Hematopoietic multipotent progenitor cell treated with erythropoietin and hydrocortisone succinate and interleukin-3 and kit ligand, for 6 days (in vitro differentiated cells): ENCODE measurements around the gene ECHDC3.
A peak's percentile ranks its signal among the peaks of the same experiment; 100 is the strongest.
"Not testable (repeated sequence)": the region's sequence is repeated elsewhere in the genome, so short reads cannot be mapped to it uniquely, and the experiment has no call there.

Experiments
- DNase-seq: peaks from one replicate; pipeline ENCODE4 v3.0.0-alpha.2; 2015

The ECHDC3 gene

DNA sequence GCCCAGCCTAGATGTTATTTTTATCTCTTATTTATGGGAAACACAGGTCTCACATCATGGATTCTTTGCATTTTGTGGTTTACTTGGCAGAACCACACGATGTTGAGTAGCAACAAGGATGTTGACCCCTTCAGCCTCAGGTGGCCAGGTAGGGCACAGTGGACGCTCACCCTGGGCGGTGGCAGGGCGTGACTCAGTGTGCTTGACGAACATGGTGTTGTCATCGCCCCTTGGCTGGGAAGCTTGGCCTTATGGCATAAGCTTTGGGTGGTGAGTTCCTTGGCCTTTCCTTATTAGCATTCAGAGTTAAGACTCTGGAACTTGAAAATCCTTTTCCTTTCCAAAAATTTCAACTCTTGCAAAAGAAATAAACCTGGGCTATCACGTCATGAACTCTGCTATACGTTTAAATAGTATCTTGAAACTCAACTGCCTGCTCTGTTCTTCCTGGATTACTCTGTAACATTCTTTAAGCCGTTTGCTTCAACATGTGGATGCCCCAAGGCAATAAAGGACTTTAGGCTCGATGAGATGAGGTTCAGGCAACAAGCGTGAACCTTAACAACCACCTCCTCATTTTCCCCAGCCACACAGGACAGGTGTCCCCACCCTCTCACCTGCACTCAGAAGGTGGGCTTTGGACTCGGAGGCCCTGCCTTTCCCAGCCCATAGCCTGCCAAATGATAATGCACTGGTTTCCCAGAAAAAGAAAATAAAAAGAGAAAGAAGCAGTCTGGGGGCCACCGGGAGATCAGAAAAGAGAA, 22.5 kb upstream of the ECHDC3 start:
- DNase-seq: no peak

DNA sequence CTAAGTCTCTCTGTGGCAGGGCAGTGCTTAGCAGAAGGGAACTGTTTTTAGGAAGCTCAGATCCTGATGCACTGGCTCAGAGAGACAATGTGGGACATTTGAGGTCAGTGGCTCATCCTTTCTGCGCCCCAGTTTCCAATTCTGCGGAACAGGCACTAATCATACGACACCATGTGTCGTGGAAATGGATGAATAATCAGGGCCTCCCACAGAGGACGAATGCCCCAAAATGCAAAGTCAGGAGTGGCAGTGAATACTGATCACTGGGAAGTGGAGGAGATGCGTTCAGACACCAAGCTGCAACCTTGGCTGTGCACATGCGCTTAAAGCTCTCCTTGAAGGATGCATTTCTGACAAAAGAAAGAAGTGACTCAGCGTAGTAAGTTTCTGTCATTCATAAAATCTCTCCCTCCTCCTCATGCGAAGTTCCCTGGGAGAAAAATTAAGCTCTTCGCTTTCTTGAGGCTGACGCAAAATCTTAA, 21.9 kb upstream of the ECHDC3 start:
- DNase-seq: no peak

- DNase-seq: no peak
Measured at GRCh38 chr10:11721806-11722205, 20.4 kb upstream of the ECHDC3 start.

DNA sequence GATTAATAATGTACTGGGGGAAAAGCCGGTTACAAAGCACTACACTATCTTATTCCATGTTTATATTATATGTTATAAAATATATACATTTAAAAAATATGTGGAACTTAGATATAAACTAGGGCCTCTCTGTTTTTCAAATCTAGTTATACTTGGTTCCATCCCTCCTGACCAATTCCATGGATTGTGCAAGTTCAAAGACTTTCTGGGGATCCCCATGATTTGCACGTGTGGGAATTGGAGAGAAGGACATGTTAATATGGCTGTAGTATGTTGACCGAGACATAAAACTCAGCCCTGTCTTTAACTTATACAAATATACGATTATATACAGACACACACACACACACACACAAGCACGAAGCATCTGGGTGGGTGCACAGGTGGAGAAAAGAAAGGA, 18.8 kb upstream of the ECHDC3 start:
- DNase-seq: no peak

GRCh38 chr10:11724938-11725776, 17.0 kb upstream of the ECHDC3 start:
- DNase-seq: peak; percentile 85

- no peak for DNase-seq
Measured at GRCh38 chr10:11725912-11726311, 16.3 kb upstream of the ECHDC3 start.

GRCh38 chr10:11727563-11727962, 14.6 kb upstream of the ECHDC3 start:
- DNase-seq: no peak

DNA sequence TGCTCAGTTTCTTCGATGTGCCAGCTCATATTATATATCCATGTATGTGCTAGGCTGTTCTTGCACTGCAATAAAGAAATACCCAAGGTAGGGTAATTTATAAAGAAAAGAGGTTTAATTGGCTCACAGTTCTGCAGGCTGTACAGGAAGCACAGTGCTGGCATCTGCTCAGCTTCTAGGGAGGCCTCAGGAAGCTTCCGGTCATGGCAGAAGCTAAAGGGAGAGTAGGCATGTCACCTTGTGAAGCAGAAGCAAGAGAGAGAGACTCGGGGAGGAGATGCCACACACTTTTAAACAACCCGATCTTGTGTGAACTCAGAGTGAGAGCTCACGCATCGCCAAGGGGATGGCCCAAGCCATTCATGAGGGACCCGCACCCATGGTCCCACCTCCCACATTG, 13.8 kb upstream of the ECHDC3 start:
- no peak for DNase-seq

- DNase-seq: no peak
Measured at GRCh38 chr10:11729790-11730315, 12.3 kb upstream of the ECHDC3 start.

DNA sequence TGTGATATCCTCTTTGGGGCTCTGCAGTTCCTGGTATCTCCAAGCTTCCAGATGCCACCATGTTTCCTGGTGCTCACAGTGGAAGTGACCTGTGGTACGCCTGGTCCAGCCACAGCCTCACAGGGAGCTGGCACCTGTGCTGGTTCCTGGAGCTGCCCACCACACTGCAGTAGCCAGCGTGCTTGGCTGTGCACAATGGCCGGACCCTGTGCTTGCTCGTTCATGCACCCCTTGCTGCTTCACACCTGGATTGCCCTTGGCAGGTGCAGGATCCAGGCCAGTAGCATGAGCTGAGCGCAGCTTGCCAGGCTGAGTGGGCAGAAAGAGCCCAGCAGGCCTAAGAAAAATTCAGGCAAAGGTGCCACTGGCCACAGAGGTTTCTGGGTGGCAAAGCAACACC, 11.4 kb upstream of the ECHDC3 start:
- DNase-seq: no peak

DNA sequence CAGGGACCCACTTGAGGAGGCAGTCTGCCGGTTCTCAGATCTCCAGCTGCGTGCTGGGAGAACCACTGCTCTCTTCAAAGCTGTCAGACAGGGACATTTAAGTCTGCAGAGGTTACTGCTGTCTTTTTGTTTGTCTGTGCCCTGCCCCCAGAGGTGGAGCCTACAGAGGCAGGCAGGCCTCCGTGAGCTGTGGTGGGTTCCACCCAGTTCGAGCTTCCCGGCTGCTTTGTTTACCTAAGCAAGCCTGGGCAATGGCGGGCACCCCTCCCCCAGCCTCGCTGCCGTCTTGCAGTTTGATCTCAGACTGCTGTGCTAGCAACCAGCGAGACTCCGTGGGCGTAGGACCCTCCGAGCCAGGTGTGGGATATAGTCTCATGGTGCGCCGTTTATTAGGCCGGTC, 5.4 kb upstream of the ECHDC3 start:
- not testable (repeated sequence) for DNase-seq

DNA sequence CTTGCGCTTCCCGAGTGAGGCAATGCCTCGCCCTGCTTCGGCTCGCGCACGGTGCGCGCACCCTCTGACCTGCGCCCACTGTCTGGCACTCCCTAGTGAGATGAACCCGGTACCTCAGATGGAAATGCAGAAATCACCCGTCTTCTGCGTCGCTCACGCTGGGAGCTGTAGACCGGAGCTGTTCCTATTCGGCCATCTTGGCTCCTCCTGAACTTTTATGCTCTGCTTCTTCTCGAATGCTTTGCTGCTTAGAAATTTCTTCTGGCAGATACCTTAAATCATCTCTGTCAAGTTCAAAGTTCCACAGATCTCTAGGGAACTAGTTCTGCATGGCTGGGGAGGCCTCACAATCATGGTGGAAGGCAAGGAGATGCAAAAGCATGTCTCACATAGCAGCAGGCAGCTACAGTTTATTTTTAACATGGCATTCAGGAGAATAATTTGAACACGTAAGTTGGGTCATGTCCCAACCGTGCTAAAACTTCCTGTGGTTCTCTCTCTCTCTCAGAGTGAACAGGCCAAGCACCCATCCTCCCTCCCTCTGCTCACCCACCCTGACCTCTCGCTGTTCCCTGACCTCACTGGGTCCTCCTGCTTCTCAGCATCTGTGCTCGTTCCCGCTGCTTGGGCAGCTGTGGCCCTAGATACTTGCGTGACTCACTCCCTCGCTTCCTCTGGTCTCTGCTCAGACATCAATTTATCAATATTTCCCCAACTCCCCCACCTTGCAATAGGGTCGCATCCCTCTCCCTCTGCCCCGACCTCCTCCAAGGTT, 4.7 kb upstream of the ECHDC3 start:
- DNase-seq: not testable (repeated sequence)

DNA sequence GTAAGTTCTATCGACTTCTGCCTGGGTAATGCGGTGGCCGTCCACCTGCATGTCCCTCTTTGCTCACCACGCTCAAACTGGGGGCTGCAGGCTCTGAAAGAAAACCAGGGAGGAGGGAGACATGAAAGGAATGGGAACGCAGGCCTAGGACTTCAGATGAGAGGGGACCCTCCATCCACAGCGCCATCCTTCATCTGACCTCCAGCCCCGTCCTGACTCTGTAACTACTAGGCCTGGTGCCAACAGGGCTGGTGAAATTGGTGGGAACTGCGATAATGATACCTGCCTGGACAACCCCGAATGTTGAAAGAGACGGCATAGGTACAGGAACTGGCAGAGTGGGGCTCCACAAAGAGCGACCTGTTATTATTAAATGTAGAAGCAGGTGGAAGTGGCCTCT, 1.3 kb upstream of the ECHDC3 start:
- DNase-seq: no peak

DNA sequence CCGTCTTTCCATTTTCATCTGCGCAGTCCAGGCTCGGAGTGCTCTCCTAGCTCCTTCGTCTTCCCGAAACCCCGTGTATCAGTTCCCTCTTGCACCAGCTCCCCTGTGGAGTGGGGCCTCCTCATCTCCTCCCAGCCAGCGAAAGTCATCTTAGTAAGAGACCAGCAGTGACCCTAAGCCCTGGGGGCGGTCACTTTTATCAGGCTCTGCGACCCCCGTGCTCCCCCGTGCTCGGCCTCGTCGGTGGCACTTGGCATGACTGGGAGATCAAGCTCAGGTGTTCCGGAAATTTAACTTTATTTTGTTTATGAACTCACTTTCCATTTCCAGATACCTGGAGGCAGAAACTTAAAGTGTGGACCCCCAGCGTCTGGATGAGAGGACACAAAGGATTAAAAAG, 574 bp upstream of the ECHDC3 start:
- no peak for DNase-seq

- DNase-seq: no peak
Measured at GRCh38 chr10:11742779-11743298, 657 bp downstream of the ECHDC3 start.

- no peak for DNase-seq
Measured at GRCh38 chr10:11743461-11744338, 1.5 kb downstream of the ECHDC3 start.

GRCh38 chr10:11745045-11745444, 2.9 kb downstream of the ECHDC3 start:
- no peak for DNase-seq

DNA sequence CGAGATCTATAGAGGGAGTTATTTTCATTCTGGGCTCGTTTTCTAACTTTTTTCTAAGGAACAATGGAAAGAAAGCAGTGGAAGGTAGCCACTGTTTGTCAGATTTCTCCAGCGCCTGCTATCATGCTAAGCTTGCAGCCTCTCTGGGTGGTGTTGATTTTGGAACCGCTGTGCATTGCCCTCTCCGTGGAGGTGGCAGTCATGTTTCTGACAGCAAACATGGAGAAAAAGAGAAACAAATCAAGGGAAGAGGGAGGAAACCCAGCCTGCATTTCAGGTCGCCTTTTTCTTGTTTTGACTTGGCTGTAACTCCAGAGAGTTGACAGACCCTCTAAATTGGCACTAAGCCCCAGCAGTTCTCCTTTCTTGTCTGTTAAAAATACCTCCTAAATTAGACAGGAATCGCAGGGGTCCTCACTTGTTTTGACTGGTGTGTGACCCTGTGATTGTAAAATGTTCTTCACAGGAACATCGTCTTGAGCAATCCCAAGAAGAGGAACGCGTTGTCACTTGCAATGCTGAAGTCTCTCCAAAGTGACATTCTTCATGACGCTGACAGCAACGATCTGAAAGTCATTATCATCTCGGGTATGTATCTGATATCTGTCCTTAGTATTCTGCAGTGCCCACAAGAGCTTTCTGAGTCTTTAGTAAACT, 4.8 kb downstream of the ECHDC3 start:
- peak; percentile 65 for DNase-seq

DNA sequence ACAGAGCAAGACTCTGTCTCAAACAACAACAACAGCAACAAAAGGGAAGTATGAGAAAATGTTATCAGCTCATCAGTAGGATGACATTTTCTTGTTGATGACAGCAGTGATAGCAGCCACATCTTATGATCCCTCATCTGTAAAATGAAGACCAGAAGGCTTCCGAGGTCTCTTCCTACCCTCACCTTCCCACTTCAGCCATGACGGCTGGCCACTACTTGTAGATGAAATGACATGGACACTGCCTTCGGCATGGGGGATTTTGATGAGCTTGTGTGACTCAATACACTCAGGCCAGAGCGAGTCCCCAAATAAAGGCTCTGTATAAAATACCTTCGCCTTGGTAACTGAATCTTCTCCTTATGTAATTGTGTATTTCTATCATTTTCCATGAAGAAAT, 6.7 kb downstream of the ECHDC3 start:
- no peak for DNase-seq

- DNase-seq: no peak
Measured at GRCh38 chr10:11750420-11750819, 8.2 kb downstream of the ECHDC3 start.

GRCh38 chr10:11754173-11754572, 12.0 kb downstream of the ECHDC3 start:
- DNase-seq: no peak
